ENCODE results near the gene CDH4. TPM values are rescaled to one million over a fixed set of nuclear protein-coding genes. Genes with fewer than 3 reads are reported as not detected.

Gene CDH4
- total and polyA plus RNA-seq, 2 donors from 2014 or later, result 1.1 TPM; not detected in 1

DNA sequence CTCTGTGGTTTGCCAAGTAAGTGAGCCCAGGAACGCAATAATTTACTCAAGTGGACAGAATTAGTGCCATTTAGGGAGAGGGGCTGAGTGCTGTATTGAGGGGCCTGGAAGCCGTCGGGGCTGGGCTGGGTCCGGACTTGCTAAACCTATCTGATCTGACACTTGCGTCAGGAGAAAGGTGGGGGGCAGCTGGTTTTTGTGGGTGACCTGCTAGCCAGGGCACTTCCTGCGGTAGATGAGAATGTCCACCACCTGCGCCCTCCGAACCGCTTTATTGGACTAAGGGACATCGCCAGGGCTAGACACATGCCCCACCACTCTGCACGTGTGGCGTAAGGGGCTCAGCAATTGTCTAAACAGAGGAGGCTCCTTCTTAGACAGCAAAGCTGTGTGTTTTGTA, 139.1 kb downstream of the CDH4 start:
- intact Hi-C loops (cut with DNase I), result no loop called here
- TF ChIP-seq CTCF (IDR thresholded peaks at IDR 0.05; ENCODE audit: borderline replicate concordance, extremely low read depth, insufficient read depth), result no peak
- Histone ChIP-seq H3K27me3 (ENCODE audit: control insufficient read depth, insufficient read depth, low read length) (no peaks in the 10 kb centered on the region), H3K9me3 (ENCODE audit: control insufficient read depth in 2 of 3, insufficient read depth in 1 of 3, low read length in 3 of 3) (no peaks in the 10 kb centered on the region), H3K4me1 (ENCODE audit: control insufficient read depth in 2 of 3, insufficient read depth in 2 of 3, low read depth in 1 of 3, low read length in 3 of 3) (no peaks in the 10 kb centered on the region), H3K27ac (ENCODE audit: low read depth in 2 of 2, low read length in 2 of 2) (no peak overlapping the region), H3K4me3 (ENCODE audit: low read length in 3 of 3) (no peak overlapping the region), H3K9ac (ENCODE audit: low read length in 3 of 3) (no peak overlapping the region), H3K36me3 (ENCODE audit: control insufficient read depth in 2 of 3, insufficient read depth in 3 of 3, low read length in 3 of 3) (no peaks in the 10 kb centered on the region)
- FAIRE-seq (no peak), DNase-seq (no peak)

- Histone ChIP-seq H3K9me3 (ENCODE audit: control insufficient read depth in 2 of 3, insufficient read depth in 1 of 3, low read length in 3 of 3) (no peaks in the 10 kb centered on the region), H3K27ac (ENCODE audit: low read depth in 2 of 2, low read length in 2 of 2) (no peak overlapping the region), H3K27me3 (ENCODE audit: control insufficient read depth, insufficient read depth, low read length) (no peaks in the 10 kb centered on the region), H3K36me3 (ENCODE audit: control insufficient read depth in 2 of 3, insufficient read depth in 3 of 3, low read length in 3 of 3) (no peaks in the 10 kb centered on the region), H3K9ac (ENCODE audit: low read length in 3 of 3) (no peak overlapping the region), H3K4me1 (ENCODE audit: control insufficient read depth in 2 of 3, insufficient read depth in 2 of 3, low read depth in 1 of 3, low read length in 3 of 3) (no peaks in the 10 kb centered on the region), H3K4me3 (ENCODE audit: low read length in 3 of 3) (no peak overlapping the region)
- intact Hi-C loops (cut with DNase I), result no loop called here
- FAIRE-seq, result no peak
- TF ChIP-seq CTCF (IDR thresholded peaks at IDR 0.05; ENCODE audit: borderline replicate concordance, extremely low read depth, insufficient read depth), result no peak
- DNase-seq, result no peak
Observed at GRCh38 chr20:61391812-61392520, 139.9 kb downstream of the CDH4 start.

GRCh38 chr20:61394088-61394799, 142.2 kb downstream of the CDH4 start:
- no peak overlapping the region for H3K9ac ChIP-seq (ENCODE audit: low read length in 3 of 3)
- no peaks in the 10 kb centered on the region for H3K4me1 ChIP-seq (ENCODE audit: control insufficient read depth in 2 of 3, insufficient read depth in 2 of 3, low read depth in 1 of 3, low read length in 3 of 3)
- H3K36me3 ChIP-seq (ENCODE audit: control insufficient read depth in 2 of 3, insufficient read depth in 3 of 3, low read length in 3 of 3), result no peaks in the 10 kb centered on the region
- no peak for FAIRE-seq
- H3K27ac ChIP-seq (ENCODE audit: low read depth in 2 of 2, low read length in 2 of 2), result no peak overlapping the region
- no peaks in the 10 kb centered on the region for H3K27me3 ChIP-seq (ENCODE audit: control insufficient read depth, insufficient read depth, low read length)
- H3K9me3 ChIP-seq (ENCODE audit: control insufficient read depth in 2 of 3, insufficient read depth in 1 of 3, low read length in 3 of 3), result no peaks in the 10 kb centered on the region
- no peak for DNase-seq
- no peak for TF ChIP-seq CTCF (IDR thresholded peaks at IDR 0.05; ENCODE audit: borderline replicate concordance, extremely low read depth, insufficient read depth)
- no peak overlapping the region for H3K4me3 ChIP-seq (ENCODE audit: low read length in 3 of 3)
- intact Hi-C loops (cut with DNase I), result no loop called here

Measured in kidney (tissue), 14 donors.